H1 (cell line): ENCODE data around the gene FRMD4B. TPM values are rescaled to one million over a fixed set of nuclear protein-coding genes. Genes with fewer than 3 reads are reported as not detected.

ENCODE experiments used
- CTCF ChIA-PET: fragments of 300-600 bp; sonication (Branson Sonifier 250); formaldehyde crosslinking; loops from one replicate; lab custom pipeline; 2021; ENCODE audit not compliant: partially characterized antibody; lab: Charles Lee
- POLR2A ChIA-PET: fragments of 300-600 bp; sonication (Branson Sonifier 250); formaldehyde crosslinking; loops from one replicate; lab custom pipeline; 2021; ENCODE audit warnings: inconsistent platforms; ENCODE audit not compliant: partially characterized antibody; lab: Charles Lee
- DNase-seq, 2 experiments: peaks; one replicate each; pipeline versions ENCODE4 v3.0.0 to v3.0.0-alpha.2; 2010 to 2022; ENCODE audit warnings: low spot score in 2 of 2, low read depth in 1 of 2, mixed read lengths in 1 of 2
- FAIRE-seq: peaks from 2 replicates; lab custom pipeline; 2011; peaks lifted over from hg19 to GRCh38; lab: Jason Lieb, UNC
- H2AFZ ChIP-seq: 2 replicates; pipeline ENCODE4 v1.8.1; 2012; ENCODE audit warnings: low read length, inconsistent platforms
- H2AK5ac ChIP-seq: 2 replicates; pipeline ENCODE4 v1.6.1; 2013; ENCODE audit warnings: low read depth, low read length
- H2BK120ac ChIP-seq: replicated peaks from 2 replicates; pipeline ENCODE3; 2013; ENCODE audit warnings: low read depth, low read length, inconsistent platforms
- H2BK12ac ChIP-seq: 2 replicates; pipeline ENCODE4 v1.6.1; 2013; ENCODE audit warnings: low read depth, low read length
- H2BK15ac ChIP-seq: 2 replicates; pipeline ENCODE4 v1.6.1; 2013; ENCODE audit warnings: low read length
- H2BK20ac ChIP-seq: 2 replicates; pipeline ENCODE4 v1.6.1; 2013; ENCODE audit warnings: low read length
- H2BK5ac ChIP-seq: 2 replicates; pipeline ENCODE4 v1.6.1; 2013; ENCODE audit warnings: low read depth, low read length
- H3K14ac ChIP-seq: 2 replicates; pipeline ENCODE4 v1.6.1; 2013; ENCODE audit warnings: inconsistent platforms; ENCODE audit not compliant: insufficient read length
- H3K18ac ChIP-seq: 2 replicates; pipeline ENCODE4 v1.6.1; 2013; ENCODE audit warnings: low read length; ENCODE audit errors: extremely low read depth
- H3K23ac ChIP-seq: 2 replicates; pipeline ENCODE4 v1.6.1; 2013; ENCODE audit warnings: inconsistent platforms; ENCODE audit not compliant: insufficient read length
- H3K23me2 ChIP-seq: 2 replicates; pipeline ENCODE4 v1.6.1; 2013; ENCODE audit warnings: low read depth, low read length
- H3K27ac ChIP-seq: 2 replicates; pipeline ENCODE4 v1.6.1; 2011; ENCODE audit warnings: low read depth, low read length, inconsistent platforms
- H3K27me3 ChIP-seq, 4 experiments: replicated peaks in 1 of 4; 1 replicate in 1 of 4; 2 replicates in 3 of 4; pipeline versions ENCODE4 v1.6.1 to v1.8.1; 2011 to 2013; ENCODE audit warnings: low read length in 3 of 4, mild to moderate bottlenecking in 3 of 4, inconsistent platforms in 2 of 4, mixed read lengths in 2 of 4, moderate library complexity in 1 of 4; ENCODE audit not compliant: control insufficient read depth in 3 of 4, insufficient read depth in 3 of 4; ENCODE audit errors: extremely low read depth in 1 of 4
- H3K36me3 ChIP-seq, 4 experiments: 2 replicates each; pipeline versions ENCODE4 v1.6.1 to v1.8.1; 2011 to 2013; ENCODE audit warnings: mild to moderate bottlenecking in 4 of 4, low read length in 3 of 4, moderate library complexity in 2 of 4, control low read depth in 1 of 4, inconsistent platforms in 1 of 4; ENCODE audit not compliant: insufficient read depth in 4 of 4, control insufficient read depth in 2 of 4
- H3K4ac ChIP-seq: replicated peaks from 2 replicates; pipeline ENCODE3; 2013; ENCODE audit warnings: low read length, low read depth, mixed read lengths, inconsistent platforms; ENCODE audit not compliant: insufficient read length
- H3K4me1 ChIP-seq, 4 experiments: replicated peaks in 1 of 4; 1 replicate in 1 of 4; 2 replicates in 3 of 4; pipeline versions ENCODE4 v1.6.1 to v1.8.1; 2011 to 2013; ENCODE audit warnings: low read length in 3 of 4, inconsistent platforms in 2 of 4, mixed read lengths in 1 of 4; ENCODE audit not compliant: insufficient read depth in 4 of 4, control insufficient read depth in 3 of 4
- H3K4me2 ChIP-seq, 2 experiments: 2 replicates each; pipeline versions ENCODE4 v1.6.1 to v1.8.1; 2011 to 2013; ENCODE audit warnings: low read depth in 2 of 2, low read length in 2 of 2, control low read depth in 1 of 2, inconsistent platforms in 1 of 2, mild to moderate bottlenecking in 1 of 2; ENCODE audit not compliant: insufficient read depth in 1 of 2
- H3K4me3 ChIP-seq, 4 experiments: fragments of 200-600, 300-600 bp in 1 of 4; sonication (generic), shearing (Covaris generic), sonication (Bioruptor Twin) in 1 of 4; 2 replicates each; pipeline versions ENCODE4 v1.5.1 to v1.8.1; 2011 to 2016; ENCODE audit warnings: low read length in 4 of 4, low read depth in 3 of 4, control low read depth in 2 of 4, inconsistent platforms in 2 of 4, mild to moderate bottlenecking in 2 of 4, mixed read lengths in 1 of 4, moderate library complexity in 1 of 4; ENCODE audit not compliant: insufficient read depth in 2 of 4; ENCODE audit errors: extremely low read depth in 1 of 4
- H3K56ac ChIP-seq: replicated peaks from 2 replicates; pipeline ENCODE3; 2013; ENCODE audit warnings: low read depth, mild to moderate bottlenecking, mixed read lengths, low read length, inconsistent platforms; ENCODE audit not compliant: insufficient read length
- H3K79me1 ChIP-seq: 2 replicates; pipeline ENCODE4 v1.6.1; 2013; ENCODE audit warnings: low read depth, low read length, control low read depth
- H3K79me2 ChIP-seq, 2 experiments: 2 replicates each; pipeline versions ENCODE4 v1.6.1 to v1.8.1; 2012 to 2013; ENCODE audit warnings: low read length in 2 of 2, mild to moderate bottlenecking in 2 of 2, inconsistent platforms in 1 of 2; ENCODE audit not compliant: insufficient read depth in 2 of 2, control insufficient read depth in 1 of 2
- H3K9ac ChIP-seq, 4 experiments: replicated peaks in 1 of 4; 1 replicate in 1 of 4; 2 replicates in 3 of 4; pipeline versions ENCODE4 v1.6.1 to v1.8.1; 2011 to 2013; ENCODE audit warnings: low read depth in 3 of 4, low read length in 3 of 4, control low read depth in 2 of 4, mild to moderate bottlenecking in 2 of 4, moderate library complexity in 2 of 4, inconsistent platforms in 1 of 4; ENCODE audit errors: extremely low read depth in 1 of 4
- H3K9me3 ChIP-seq, 2 experiments: 2 replicates each; pipeline versions ENCODE4 v1.6.1 to v1.8.1; 2012 to 2013; ENCODE audit warnings: mild to moderate bottlenecking in 2 of 2, moderate library complexity in 2 of 2, control low read depth in 1 of 2, inconsistent platforms in 1 of 2, low read depth in 1 of 2, low read length in 1 of 2, mixed read lengths in 1 of 2; ENCODE audit not compliant: insufficient read depth in 2 of 2
- H4K20me1 ChIP-seq, 2 experiments: replicated peaks in 1 of 2; 2 replicates each; pipeline versions ENCODE3 to v1.8.1; 2011 to 2013; ENCODE audit warnings: inconsistent platforms in 2 of 2, low read length in 2 of 2, mild to moderate bottlenecking in 1 of 2; ENCODE audit not compliant: insufficient read depth in 2 of 2, control insufficient read depth in 1 of 2
- H4K5ac ChIP-seq: 2 replicates; pipeline ENCODE4 v1.6.1; 2013; ENCODE audit warnings: low read length, low read depth, mixed read lengths, inconsistent platforms; ENCODE audit not compliant: insufficient read length
- H4K8ac ChIP-seq: 2 replicates; pipeline ENCODE4 v1.8.0; 2013; ENCODE audit warnings: mild to moderate bottlenecking, moderate library complexity, low read length, inconsistent platforms; ENCODE audit not compliant: insufficient read depth; ENCODE audit errors: extremely low read depth
- H4K91ac ChIP-seq: replicated peaks from 2 replicates; pipeline ENCODE3; 2013; ENCODE audit warnings: low read length, mixed read lengths, inconsistent platforms; ENCODE audit not compliant: insufficient read length
- BACH1 ChIP-seq: IDR thresholded peaks from 2 replicates; pipeline ENCODE4 v1.6.1; 2012; ENCODE audit warnings: low read length, improper control_type of control experiment
- BCL11A ChIP-seq, 2 experiments: IDR thresholded peaks; one replicate each; pipeline ENCODE4 v1.6.1; 2011; ENCODE audit warnings: low read depth in 2 of 2, low read length in 2 of 2, mild to moderate bottlenecking in 2 of 2
- CBX8 ChIP-seq: fragments of 300-800, 300-1000 bp; sonication (generic); IDR thresholded peaks from 2 replicates; pipeline ENCODE4 v1.7.1; 2016; ENCODE audit warnings: low read depth, low read length, borderline replicate concordance
- CHD2 ChIP-seq: IDR thresholded peaks from 2 replicates; pipeline ENCODE4 v1.6.1; 2012; ENCODE audit warnings: low read length, improper control_type of control experiment
- EZH2 ChIP-seq: fragments of 200-600 bp; sonication (generic); IDR thresholded peaks from 2 replicates; pipeline ENCODE4 v1.7.1; 2012; ENCODE audit warnings: low read depth, mild to moderate bottlenecking, moderate library complexity, low read length, inconsistent platforms; ENCODE audit not compliant: severe bottlenecking
- GTF2F1 ChIP-seq: IDR thresholded peaks from 2 replicates; pipeline ENCODE4 v1.6.1; 2012; ENCODE audit warnings: low read depth, low read length, improper control_type of control experiment, borderline replicate concordance
- HDAC2 ChIP-seq, 2 experiments: fragments of 300-600 bp in 1 of 2; sonication (generic) in 1 of 2; IDR thresholded peaks; 2 replicates each; pipeline ENCODE4 v1.6.1; 2011 to 2012; ENCODE audit warnings: low read depth in 2 of 2, low read length in 2 of 2, mild to moderate bottlenecking in 2 of 2, moderate library complexity in 2 of 2, borderline replicate concordance in 1 of 2, inconsistent platforms in 1 of 2
- KDM1A ChIP-seq: fragments of 200-600, 300-600 bp; sonication (generic); IDR thresholded peaks from 2 replicates; pipeline ENCODE4 v1.7.1; 2016; ENCODE audit warnings: mild to moderate bottlenecking, low read length, borderline replicate concordance
- MAX ChIP-seq: IDR thresholded peaks from 2 replicates; pipeline ENCODE4 v1.6.1; 2012; ENCODE audit warnings: inconsistent platforms
- RNF2 ChIP-seq: fragments of 200-900, 300-1000 bp; sonication (generic); IDR thresholded peaks from 2 replicates; pipeline ENCODE4 v1.7.1; 2016; ENCODE audit warnings: borderline replicate concordance, low read depth, mild to moderate bottlenecking, antibody characterized with exemption, low read length; ENCODE audit not compliant: poor library complexity, severe bottlenecking; ENCODE audit errors: missing control alignments
- SIRT6 ChIP-seq: IDR thresholded peaks from one replicate; pipeline ENCODE4 v1.7.1; 2012; ENCODE audit warnings: low read length, inconsistent platforms
- SIX5 ChIP-seq: IDR thresholded peaks from 2 replicates; pipeline ENCODE4 v1.6.1; 2011; ENCODE audit warnings: mild to moderate bottlenecking, low read depth, low read length
- SP1 ChIP-seq: IDR thresholded peaks from 2 replicates; pipeline ENCODE4 v1.6.1; 2011; ENCODE audit warnings: low read depth, low read length
- TEAD4 ChIP-seq: IDR thresholded peaks from 2 replicates; pipeline ENCODE4 v1.6.1; 2012; ENCODE audit warnings: low read depth, low read length, inconsistent platforms, mixed read lengths
- WGBS, 2 experiments: shearing (Covaris generic) in 1 of 2; methylation state at CpG; one replicate each; pipeline versions ENCODE4 v1.1.6 to v1.1.7; 2013 to 2015; ENCODE audit warnings: low lambda C conversion rate in 2 of 2, mixed read lengths in 2 of 2, inconsistent platforms in 1 of 2, low coverage in 1 of 2, missing lambda C conversion rate in 1 of 2; ENCODE audit not compliant: insufficient replicate concordance in 2 of 2, insufficient coverage in 1 of 2, insufficient read length in 1 of 2; ENCODE audit errors: extremely low coverage in 1 of 2, missing lambda C conversion rate in 1 of 2; 5-methylcytosine and 5-hydroxymethylcytosine counted together
- polyA plus RNA-seq, 7 experiments: library from polyadenylated mRNA; depleted of rRNA in 3 of 7; stranded (reverse) in 5 of 7; unstranded in 2 of 7; fragments of >200 nt in 5 of 7; fragments of 200-250 nt in 2 of 7; gene quantifications; 1 replicate in 5 of 7; 2 replicates in 1 of 7; 4 replicates in 1 of 7; pipeline versions ENCODE4 v1.2.1 to v1.2.3, GENCODE V29; 2011 to 2013; ENCODE audit warnings: missing spikeins in 2 of 7, mixed read lengths in 2 of 7
- total RNA-seq: library from RNA; stranded (reverse); fragmentation: NEBNext Ultra II Directional; extraction: Animal tissue kit (Norgen Biotek cat#: 25700); gene quantifications from 2 replicates; pipeline ENCODE4 v1.2.1, GENCODE V29; 2021

The FRMD4B gene
- total and polyA plus RNA-seq, 2 of the 8 experiments (the other 6 are each of a cell fraction or from before 2014, with no cell fraction given): 2.7 to 7.2 TPM

GRCh38 chr3:69259125-69259524, 126.8 kb downstream of the FRMD4B start:
- no peak overlapping the region for H2AK5ac ChIP-seq
- H2BK20ac ChIP-seq: no peak overlapping the region
- POLR2A ChIA-PET: no interaction called here
- H3K27me3 ChIP-seq: no peaks in the 10 kb centered on the region; a peak in 1 of 7 replicates
- FAIRE-seq (no peak), DNase-seq (no peak)
- no peaks in the 10 kb centered on the region for H3K79me2 ChIP-seq
- CTCF ChIA-PET: interaction anchor here (0.6 to 0.9 kb wide), 2 partner anchors 17 to 20 kb away, joined by 3 read pairs; no protein-coding TSS in a partner anchor
- no peaks in the 10 kb centered on the region for H3K23me2 ChIP-seq
- H3K4me2 ChIP-seq: no peak overlapping the region
- H2AFZ ChIP-seq: no peak overlapping the region
- 0 out of 8 replicates have a peak, but pooled peaks cover 0 to 5% (median 0%) of the 10 kb centered on the region in 4 experiments for H3K36me3 ChIP-seq
- peaks cover 5 to 8% of the 10 kb centered on the region in 2 experiments; a peak in 2 of 4 replicates for H3K9me3 ChIP-seq
- no peak overlapping the region for H2BK12ac ChIP-seq
- no peak overlapping the region for H3K14ac ChIP-seq
- no peak overlapping the region for H3K27ac ChIP-seq
- no peak overlapping the region for H3K4me3 ChIP-seq
- no peaks in the 10 kb centered on the region for H3K4me1 ChIP-seq
- H4K91ac ChIP-seq: no peak overlapping the region
- H4K5ac ChIP-seq: no peak overlapping the region
- no peak overlapping the region for H2BK15ac ChIP-seq
- no peak overlapping the region for H3K56ac ChIP-seq
- no peak overlapping the region for H3K23ac ChIP-seq
- H3K4ac ChIP-seq: no peak overlapping the region
- 88% methylated on average over 9 of the region's 9 CpGs; no CpG with 5 or more reads in 1 of the 2 experiments for WGBS, 2 experiments
- no peak overlapping the region for H4K8ac ChIP-seq
- no peak overlapping the region for H3K9ac ChIP-seq
- H3K79me1 ChIP-seq: no peaks in the 10 kb centered on the region
- no peaks in the 10 kb centered on the region for H4K20me1 ChIP-seq
- H3K18ac ChIP-seq: no peak overlapping the region
- no peak overlapping the region for H2BK5ac ChIP-seq
- no peak overlapping the region for H2BK120ac ChIP-seq
- TF ChIP-seq SP1: no peak
- no peak for TF ChIP-seq CBX8
- TF ChIP-seq SIRT6: no peak
- TF ChIP-seq BACH1: no peak
- TF ChIP-seq GTF2F1: no peak
- no peak for TF ChIP-seq HDAC2 (IDR thresholded peaks at IDR 0.05; ENCODE audit: borderline replicate concordance in 1 of 2, low read depth in 2 of 2, low read length in 2 of 2)
- no peak for TF ChIP-seq RNF2
- no peak for TF ChIP-seq EZH2
- TF ChIP-seq MAX: no peak
- no peak for TF ChIP-seq BCL11A (IDR thresholded peaks at IDR 0.05; ENCODE audit: low read depth in 2 of 2, low read length in 2 of 2)
- TF ChIP-seq CHD2: no peak
- TF ChIP-seq KDM1A: no peak
- TF ChIP-seq SIX5: no peak
- TF ChIP-seq TEAD4: no peak
